ENCODE results near the gene MYO18B. TPM values are rescaled to one million over a fixed set of nuclear protein-coding genes. Genes with fewer than 3 reads are reported as not detected.
"Not testable (repeated sequence)": the region's sequence is repeated elsewhere in the genome, so short reads cannot be mapped to it uniquely, and the experiment has no call there.

Gene MYO18B
- total and polyA plus RNA-seq, 2 donors from 2014 or later, result 0.19 to 0.41 TPM

- Histone ChIP-seq H3K4me1 (ENCODE audit: control insufficient read depth in 2 of 3, insufficient read depth in 2 of 3, low read depth in 1 of 3, low read length in 3 of 3) (peaks cover 0 to 4% (median 0%) of the 10 kb centered on the region in 3 donors), H3K9me3 (ENCODE audit: control insufficient read depth in 2 of 3, insufficient read depth in 1 of 3, low read length in 3 of 3) (no peaks in the 10 kb centered on the region), H3K27me3 (ENCODE audit: control insufficient read depth, insufficient read depth, low read length) (no peaks in the 10 kb centered on the region), H3K9ac (ENCODE audit: low read length in 3 of 3) (no peak overlapping the region), H3K36me3 (ENCODE audit: control insufficient read depth in 2 of 3, insufficient read depth in 3 of 3, low read length in 3 of 3) (no peaks in the 10 kb centered on the region), H3K27ac (ENCODE audit: low read depth in 2 of 2, low read length in 2 of 2) (no peak overlapping the region), H3K4me3 (ENCODE audit: low read length in 3 of 3) (no peak overlapping the region)
- FAIRE-seq (peak; percentile 80), DNase-seq (no peak)
- TF ChIP-seq CTCF (IDR thresholded peaks at IDR 0.05; ENCODE audit: borderline replicate concordance, extremely low read depth, insufficient read depth), result peak; percentile 17
- intact Hi-C loops (cut with DNase I), result no loop called here
These were observed 39.9 kb upstream of the MYO18B start for GRCh38 chr22:25702040-25702439.

GRCh38 chr22:25702571-25703167, 39.3 kb upstream of the MYO18B start:
- Histone ChIP-seq H3K4me3 (ENCODE audit: low read length in 3 of 3) (no peak overlapping the region), H3K27ac (ENCODE audit: low read depth in 2 of 2, low read length in 2 of 2) (no peak overlapping the region), H3K4me1 (ENCODE audit: control insufficient read depth in 2 of 3, insufficient read depth in 2 of 3, low read depth in 1 of 3, low read length in 3 of 3) (peaks cover 0 to 4% (median 0%) of the 10 kb centered on the region in 3 donors), H3K9me3 (ENCODE audit: control insufficient read depth in 2 of 3, insufficient read depth in 1 of 3, low read length in 3 of 3) (no peaks in the 10 kb centered on the region), H3K36me3 (ENCODE audit: control insufficient read depth in 2 of 3, insufficient read depth in 3 of 3, low read length in 3 of 3) (no peaks in the 10 kb centered on the region), H3K9ac (ENCODE audit: low read length in 3 of 3) (no peak overlapping the region), H3K27me3 (ENCODE audit: control insufficient read depth, insufficient read depth, low read length) (no peaks in the 10 kb centered on the region)
- DNase-seq (no peak), FAIRE-seq (no peak)
- intact Hi-C loops (cut with DNase I), result no loop called here
- TF ChIP-seq CTCF (IDR thresholded peaks at IDR 0.05; ENCODE audit: borderline replicate concordance, extremely low read depth, insufficient read depth), result no peak

GRCh38 chr22:25704701-25705100, 37.3 kb upstream of the MYO18B start:
- Histone ChIP-seq H3K4me1 (ENCODE audit: control insufficient read depth in 2 of 3, insufficient read depth in 2 of 3, low read depth in 1 of 3, low read length in 3 of 3) (no peaks in the 10 kb centered on the region), H3K9ac (ENCODE audit: low read length in 3 of 3) (no peak overlapping the region), H3K27me3 (ENCODE audit: control insufficient read depth, insufficient read depth, low read length) (no peaks in the 10 kb centered on the region), H3K36me3 (ENCODE audit: control insufficient read depth in 2 of 3, insufficient read depth in 3 of 3, low read length in 3 of 3) (no peaks in the 10 kb centered on the region), H3K4me3 (ENCODE audit: low read length in 3 of 3) (no peak overlapping the region), H3K27ac (ENCODE audit: low read depth in 2 of 2, low read length in 2 of 2) (no peak overlapping the region), H3K9me3 (ENCODE audit: control insufficient read depth in 2 of 3, insufficient read depth in 1 of 3, low read length in 3 of 3) (no peaks in the 10 kb centered on the region)
- intact Hi-C loops (cut with DNase I), result no loop called here
- no peak for TF ChIP-seq CTCF (IDR thresholded peaks at IDR 0.05; ENCODE audit: borderline replicate concordance, extremely low read depth, insufficient read depth)
- no peak for DNase-seq
- FAIRE-seq, result no peak

GRCh38 chr22:25706197-25706596, 35.8 kb upstream of the MYO18B start:
- Histone ChIP-seq H3K36me3 (ENCODE audit: control insufficient read depth in 2 of 3, insufficient read depth in 3 of 3, low read length in 3 of 3) (no peaks in the 10 kb centered on the region), H3K4me1 (ENCODE audit: control insufficient read depth in 2 of 3, insufficient read depth in 2 of 3, low read depth in 1 of 3, low read length in 3 of 3) (no peaks in the 10 kb centered on the region), H3K27me3 (ENCODE audit: control insufficient read depth, insufficient read depth, low read length) (no peaks in the 10 kb centered on the region), H3K4me3 (ENCODE audit: low read length in 3 of 3) (no peak overlapping the region), H3K9me3 (ENCODE audit: control insufficient read depth in 2 of 3, insufficient read depth in 1 of 3, low read length in 3 of 3) (no peaks in the 10 kb centered on the region), H3K9ac (ENCODE audit: low read length in 3 of 3) (no peak overlapping the region), H3K27ac (ENCODE audit: low read depth in 2 of 2, low read length in 2 of 2) (no peak overlapping the region)
- FAIRE-seq (no peak), DNase-seq (no peak)
- intact Hi-C loops (cut with DNase I), result no loop called here
- TF ChIP-seq CTCF (IDR thresholded peaks at IDR 0.05; ENCODE audit: borderline replicate concordance, extremely low read depth, insufficient read depth), result no peak

GRCh38 chr22:25708430-25708829, 33.6 kb upstream of the MYO18B start:
- H3K4me3 ChIP-seq (ENCODE audit: low read length in 3 of 3); H3K36me3 ChIP-seq (ENCODE audit: control insufficient read depth in 2 of 3, insufficient read depth in 3 of 3, low read length in 3 of 3); H3K9me3 ChIP-seq (ENCODE audit: control insufficient read depth in 2 of 3, insufficient read depth in 1 of 3, low read length in 3 of 3); H3K9ac ChIP-seq (ENCODE audit: low read length in 3 of 3); DNase-seq; H3K27ac ChIP-seq (ENCODE audit: low read depth in 2 of 2, low read length in 2 of 2); H3K27me3 ChIP-seq (ENCODE audit: control insufficient read depth, insufficient read depth, low read length); H3K4me1 ChIP-seq (ENCODE audit: control insufficient read depth in 2 of 3, insufficient read depth in 2 of 3, low read depth in 1 of 3, low read length in 3 of 3); FAIRE-seq; intact Hi-C loops (cut with DNase I): not testable (repeated sequence)
